Esophagus (tissue), 2 donors: ENCODE data around the gene FOXK1. TPM values are rescaled to one million over a fixed set of nuclear protein-coding genes. Genes with fewer than 3 reads are reported as not detected.

Experiments
- H3K27ac ChIP-seq, 2 donors: one replicate each; pipeline ENCODE4 v1.5.1; 2013; ENCODE audit warnings: low read depth in 2 of 2, mild to moderate bottlenecking in 2 of 2, inconsistent platforms in 1 of 2, low read length in 1 of 2, moderate library complexity in 1 of 2
- H3K27me3 ChIP-seq, 2 donors: one replicate each; pipeline ENCODE4 v1.6.1; 2013; ENCODE audit warnings: low read length in 2 of 2, control low read depth in 1 of 2, mild to moderate bottlenecking in 1 of 2; ENCODE audit not compliant: insufficient read depth in 2 of 2, control insufficient read depth in 1 of 2
- H3K36me3 ChIP-seq, 2 donors: one replicate each; pipeline ENCODE4 v1.6.1; 2013; ENCODE audit warnings: low read length in 1 of 2; ENCODE audit not compliant: control insufficient read depth in 2 of 2, insufficient read depth in 2 of 2
- H3K4me1 ChIP-seq, 2 donors: one replicate each; pipeline ENCODE4 v1.6.1; 2013; ENCODE audit warnings: low read length in 1 of 2; ENCODE audit not compliant: control insufficient read depth in 2 of 2, insufficient read depth in 2 of 2
- H3K4me3 ChIP-seq, 2 donors: one replicate each; pipeline ENCODE4 v1.5.1; 2013; ENCODE audit warnings: low read length in 2 of 2, mild to moderate bottlenecking in 2 of 2, low read depth in 1 of 2, moderate library complexity in 1 of 2
- H3K9me3 ChIP-seq, 2 donors: one replicate each; pipeline ENCODE4 v1.6.1; 2013; ENCODE audit warnings: mild to moderate bottlenecking in 2 of 2, low read depth in 1 of 2, low read length in 1 of 2, moderate library complexity in 1 of 2; ENCODE audit not compliant: control insufficient read depth in 2 of 2, insufficient read depth in 1 of 2
- whole genome bisulfite sequencing, 2 donors: extraction: QIAGEN DNeasy Blood & Tissue Kit; methylation state at CpG; one replicate each; pipeline ENCODE4 v1.1.7; 2013; 5-methylcytosine and 5-hydroxymethylcytosine counted together
- polyA plus RNA-seq, 2 donors: library from polyadenylated mRNA; stranded (reverse); fragments of 200-250 nt; gene quantifications; one replicate each; pipeline ENCODE4 v1.2.3, GENCODE V29; 2013
- donor health status: healthy with polysubstance abuse.
- donor health status: Bipolar disorder and iron deficiency.

The FOXK1 gene
- polyA plus RNA-seq, 2 donors: 3.9 to 7.1 TPM

DNA sequence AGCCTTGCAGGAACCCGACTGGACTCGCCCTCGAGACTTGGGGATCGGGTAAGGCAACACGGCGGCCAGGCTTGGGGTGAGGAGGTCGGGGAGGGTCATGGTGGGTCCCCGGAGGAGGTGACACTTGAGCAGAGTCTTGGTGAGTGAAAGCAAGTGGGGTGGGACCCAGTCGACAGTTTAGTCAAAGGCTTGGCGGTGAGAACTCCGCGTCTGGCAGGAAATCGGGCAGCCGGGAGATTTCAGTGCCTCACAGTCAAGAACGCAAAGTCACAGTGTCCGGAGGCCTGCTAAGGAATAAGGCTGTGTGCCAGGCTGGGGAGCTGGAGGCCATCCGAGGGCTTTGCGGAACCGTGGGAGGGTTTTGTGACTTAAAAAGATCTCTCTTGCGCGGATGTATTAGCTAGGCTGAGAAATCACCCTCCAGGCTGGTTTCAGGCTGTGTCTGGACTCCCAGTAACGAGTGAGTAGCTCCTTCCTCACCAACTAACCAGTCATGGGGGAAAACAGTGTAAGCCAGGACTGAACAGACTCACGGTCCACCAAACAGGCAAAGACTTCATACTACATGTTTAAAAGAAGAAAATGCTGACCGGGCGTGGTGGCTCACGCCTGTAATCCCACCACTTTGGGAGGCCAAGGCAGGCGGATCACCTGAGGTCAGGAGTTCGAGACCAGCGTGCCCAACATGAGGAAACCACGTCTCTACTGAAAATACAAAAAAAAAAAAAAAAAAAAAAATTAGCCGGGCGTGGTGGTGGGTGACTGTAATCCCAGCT is 93.9 kb downstream of the FOXK1 start:
- Histone ChIP-seq H3K9me3 (no peaks in the 10 kb centered on the region), H3K4me1 (peaks cover 0 to 2% of the 10 kb centered on the region in 2 donors), H3K36me3 (peaks cover 0 to 5% of the 10 kb centered on the region in 2 donors), H3K27me3 (no peaks in the 10 kb centered on the region), H3K27ac (peak overlapping the region; percentile 89 to 99), H3K4me3 (peak overlapping the region; percentile 75 to 94)
- 16 to 18% methylated on average over 31 to 32 of the region's 32 CpGs for WGBS, 2 donors

DNA sequence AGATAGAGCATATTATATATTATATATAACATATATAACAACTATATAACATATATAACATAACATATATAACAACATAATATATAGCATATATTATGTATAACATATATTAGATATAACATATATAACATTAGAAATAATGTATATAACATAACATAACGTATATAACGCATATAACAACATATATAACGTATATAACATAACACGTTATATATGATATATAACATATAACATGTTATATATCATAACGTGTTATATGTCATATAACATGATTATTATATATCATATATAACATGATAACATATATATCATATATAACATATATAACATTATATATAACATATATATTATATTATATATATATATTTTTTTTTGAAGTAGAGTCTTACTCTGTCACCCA is 97.0 kb downstream of the FOXK1 start:
- Histone ChIP-seq H3K27me3 (no peaks in the 10 kb centered on the region), H3K4me3 (no peak overlapping the region), H3K4me1 (peaks cover 2 to 3% of the 10 kb centered on the region in 2 donors), H3K36me3 (peaks cover 13 to 34% of the 10 kb centered on the region in 2 donors), H3K27ac (no peak overlapping the region), H3K9me3 (no peaks in the 10 kb centered on the region)
- WGBS, 2 donors: 92 to 96% methylated on average over 5 of the region's 5 CpGs

DNA sequence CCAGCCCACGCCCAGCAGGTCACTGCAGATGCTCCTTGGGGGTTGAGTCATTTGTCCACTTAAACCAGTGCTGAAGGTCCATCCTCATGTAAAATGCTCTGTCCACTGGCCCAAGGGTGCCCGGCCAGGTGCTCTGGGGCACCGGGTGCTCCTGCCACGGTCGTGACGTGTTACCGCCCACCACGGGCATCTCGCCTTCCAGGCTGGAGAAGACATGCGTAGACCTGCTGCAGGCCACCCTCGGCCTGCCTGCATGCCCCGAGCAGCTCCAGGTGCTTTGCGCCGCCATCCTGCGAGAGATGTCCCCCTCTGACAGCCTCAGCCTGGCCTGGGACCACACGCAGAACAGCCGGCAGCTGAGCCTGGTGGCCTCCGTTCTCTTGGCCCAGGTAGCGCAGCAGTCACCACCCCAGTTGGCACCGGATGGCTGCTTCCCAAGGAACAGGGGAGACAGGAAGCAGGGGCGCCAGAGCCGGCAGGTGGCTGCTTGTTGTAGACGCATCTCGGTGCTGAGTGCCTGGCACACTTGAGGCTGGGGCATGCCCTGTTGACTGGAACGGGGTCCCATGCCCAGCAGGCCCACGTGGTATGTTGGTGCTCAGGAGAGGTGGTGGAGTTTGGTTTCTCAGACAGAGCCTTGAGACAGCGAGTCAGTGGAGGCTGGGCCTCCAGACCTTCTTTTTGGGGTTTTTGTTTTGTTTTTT is 99.4 kb downstream of the FOXK1 start:
- no peaks in the 10 kb centered on the region for H3K27me3 ChIP-seq
- H3K9me3 ChIP-seq: peaks cover 0 to 3% of the 10 kb centered on the region in 2 donors
- peaks cover 13 to 55% of the 10 kb centered on the region in 2 donors for H3K36me3 ChIP-seq
- H3K27ac ChIP-seq: no peak overlapping the region
- WGBS, 2 donors: 86 to 90% methylated on average over 27 of the region's 27 CpGs
- no peak overlapping the region for H3K4me3 ChIP-seq
- H3K4me1 ChIP-seq: peaks cover 2 to 3% of the 10 kb centered on the region in 2 donors

DNA sequence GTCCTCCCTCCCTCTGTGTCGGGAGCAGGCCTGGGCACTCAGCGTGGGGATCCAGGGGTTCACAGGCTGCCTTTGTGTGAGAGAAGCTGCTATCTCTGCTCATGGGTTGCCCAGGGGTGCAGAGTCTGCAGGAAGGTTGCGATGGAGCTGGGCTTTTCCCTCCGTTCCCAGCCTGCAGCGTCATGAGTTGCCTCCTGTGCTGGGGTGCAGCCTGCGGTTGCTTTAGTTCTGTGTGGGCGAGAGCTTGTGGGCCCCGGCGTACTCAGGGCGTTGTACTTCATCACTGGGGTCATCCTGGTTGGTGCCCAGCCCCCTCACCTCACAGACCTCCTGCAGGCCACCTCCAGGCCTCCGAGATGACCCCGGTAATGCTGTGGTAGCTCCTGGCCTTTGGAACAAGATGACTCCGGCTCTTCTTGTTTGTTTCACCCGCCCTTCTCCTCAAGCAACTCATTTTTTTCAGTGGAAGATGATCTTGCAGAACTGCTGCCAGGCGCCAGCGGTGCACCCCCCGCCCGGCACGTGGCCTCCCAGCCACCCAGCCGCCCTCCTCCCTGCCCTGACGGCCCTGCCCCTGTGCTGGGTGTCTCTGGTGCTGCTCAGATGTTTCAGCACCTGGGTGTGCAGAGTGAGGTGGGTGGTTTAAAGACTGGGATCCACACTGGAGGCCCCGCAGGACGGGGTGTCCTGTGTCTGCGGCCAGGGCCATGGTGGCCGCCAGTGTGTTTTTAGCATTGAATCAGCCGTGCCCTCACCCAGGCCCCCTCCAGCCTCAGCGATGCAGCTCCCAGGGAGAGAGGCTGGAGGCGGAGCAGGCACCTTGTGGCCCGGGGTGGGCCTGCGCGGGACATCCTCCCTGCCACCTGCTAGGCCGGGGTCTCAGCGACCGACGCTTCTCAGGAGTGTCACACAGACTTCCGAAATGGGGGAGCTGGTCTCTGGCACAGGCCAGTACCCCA is 100.5 kb downstream of the FOXK1 start:
- Histone ChIP-seq H3K27ac (no peak overlapping the region), H3K4me1 (peaks cover 2 to 3% of the 10 kb centered on the region in 2 donors), H3K27me3 (no peaks in the 10 kb centered on the region), H3K36me3 (peaks cover 13 to 64% of the 10 kb centered on the region in 2 donors), H3K4me3 (no peak overlapping the region), H3K9me3 (peaks cover 0 to 3% of the 10 kb centered on the region in 2 donors)
- 92 to 94% methylated on average over 36 of the region's 36 CpGs for WGBS, 2 donors

DNA sequence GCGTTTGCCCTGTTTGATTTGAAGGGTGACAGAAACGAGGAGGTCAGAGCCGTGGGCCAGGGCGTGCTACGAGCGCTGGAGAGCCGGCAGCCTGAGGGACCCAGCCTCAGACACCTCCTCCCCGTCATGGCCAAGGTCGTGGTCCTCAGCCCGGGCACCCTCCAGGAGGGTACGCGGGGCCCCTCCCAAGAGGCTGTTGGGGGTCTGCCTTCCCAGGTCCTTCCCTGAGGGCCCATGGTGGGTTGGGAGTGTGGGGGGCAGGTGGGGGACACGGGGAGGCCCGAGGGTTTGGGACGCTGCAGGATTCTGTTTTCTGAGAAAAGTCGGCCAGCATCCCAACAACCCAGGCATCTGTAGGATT is 101.2 kb downstream of the FOXK1 start:
- peaks cover 13 to 68% of the 10 kb centered on the region in 2 donors for H3K36me3 ChIP-seq
- no peak overlapping the region for H3K27ac ChIP-seq
- WGBS, 2 donors: 90% methylated on average over 16 of the region's 16 CpGs
- peaks cover 0 to 3% of the 10 kb centered on the region in 2 donors for H3K9me3 ChIP-seq
- H3K27me3 ChIP-seq: no peaks in the 10 kb centered on the region
- H3K4me3 ChIP-seq: no peak overlapping the region
- H3K4me1 ChIP-seq: peaks cover under 1 to 3% of the 10 kb centered on the region in 2 donors

DNA sequence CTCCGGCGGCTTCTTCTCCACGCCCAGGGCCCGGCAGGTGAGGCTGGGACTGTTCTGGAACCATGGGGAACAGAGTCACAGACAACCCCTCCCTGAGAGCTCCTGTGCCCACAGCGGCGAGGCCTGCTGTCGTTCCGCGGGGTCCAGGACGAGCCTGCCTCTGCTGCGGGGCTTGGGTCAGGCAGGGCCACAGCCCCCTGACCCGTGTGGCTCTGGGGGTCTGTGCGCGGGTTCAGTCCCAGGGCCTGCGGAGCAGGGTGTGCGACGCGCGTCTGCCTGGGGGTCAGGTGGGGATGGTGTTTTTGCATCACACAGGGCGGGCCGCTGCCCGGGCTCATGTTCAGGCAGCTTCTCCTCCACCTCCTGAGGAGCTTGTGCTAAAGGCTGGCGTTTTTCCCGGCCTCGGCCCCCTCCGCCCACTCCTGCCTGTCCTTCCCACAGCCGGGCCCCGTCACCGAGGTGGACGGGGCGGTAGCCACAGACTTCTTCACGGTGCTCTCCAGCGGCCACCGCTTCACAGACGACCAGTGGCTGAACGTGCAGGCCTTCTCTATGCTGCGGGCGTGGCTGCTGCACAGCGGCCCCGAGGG is 101.8 kb downstream of the FOXK1 start:
- H3K4me3 ChIP-seq: no peak overlapping the region
- H3K36me3 ChIP-seq: peaks cover 13 to 74% of the 10 kb centered on the region in 2 donors
- peaks cover 0 to 3% of the 10 kb centered on the region in 2 donors for H3K4me1 ChIP-seq
- H3K9me3 ChIP-seq: peaks cover 0 to 3% of the 10 kb centered on the region in 2 donors
- 87 to 90% methylated on average over 40 of the region's 40 CpGs for WGBS, 2 donors
- H3K27me3 ChIP-seq: no peaks in the 10 kb centered on the region
- H3K27ac ChIP-seq: no peak overlapping the region

DNA sequence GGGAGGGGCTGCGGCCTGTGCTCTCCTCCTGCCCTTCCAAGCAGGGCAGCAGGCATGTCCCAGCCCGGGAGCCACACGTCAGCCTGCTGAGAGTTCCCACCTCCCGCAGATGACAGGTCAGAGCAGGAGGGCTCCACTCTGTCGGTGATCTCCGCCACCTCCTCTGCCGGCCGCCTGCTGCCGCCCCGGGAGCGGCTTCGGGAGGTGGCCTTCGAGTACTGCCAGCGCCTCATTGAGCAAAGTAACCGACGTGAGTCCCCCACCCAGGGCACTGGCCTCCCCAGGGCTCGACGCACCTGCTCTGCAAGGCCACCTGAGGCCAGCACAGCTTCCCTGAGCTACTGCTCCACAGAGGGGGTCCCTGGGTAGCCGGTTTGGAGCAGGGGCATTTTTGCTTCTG is 102.7 kb downstream of the FOXK1 start:
- Histone ChIP-seq H3K9me3 (peaks cover 0 to 3% of the 10 kb centered on the region in 2 donors), H3K27ac (no peak overlapping the region), H3K27me3 (no peaks in the 10 kb centered on the region), H3K4me3 (no peak overlapping the region), H3K4me1 (peaks cover 0 to 3% of the 10 kb centered on the region in 2 donors), H3K36me3 (peaks cover 13 to 81% of the 10 kb centered on the region in 2 donors)
- 90 to 94% methylated on average over 19 of the region's 19 CpGs for WGBS, 2 donors

DNA sequence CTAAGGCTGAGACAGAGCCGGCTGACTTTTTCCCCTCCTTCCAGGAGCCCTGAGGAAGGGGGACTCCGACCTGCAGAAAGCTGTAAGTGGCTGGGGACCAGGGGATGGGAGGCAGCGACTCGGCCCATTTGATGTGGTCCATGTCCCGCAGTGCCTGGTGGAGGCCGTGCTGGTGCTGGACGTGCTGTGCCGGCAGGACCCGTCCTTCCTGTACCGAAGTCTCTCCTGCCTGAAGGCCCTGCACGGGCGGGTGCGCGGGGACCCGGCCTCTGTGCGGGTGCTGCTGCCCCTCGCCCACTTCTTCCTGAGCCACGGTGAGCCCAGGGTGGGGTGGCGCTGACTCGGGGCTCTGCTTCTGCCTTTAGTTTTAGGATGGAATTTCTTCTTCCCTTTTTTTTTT is 103.3 kb downstream of the FOXK1 start:
- Histone ChIP-seq H3K4me1 (peaks cover 0 to 3% of the 10 kb centered on the region in 2 donors), H3K27me3 (no peaks in the 10 kb centered on the region), H3K4me3 (no peak overlapping the region), H3K27ac (no peak overlapping the region), H3K9me3 (peaks cover 0 to 3% of the 10 kb centered on the region in 2 donors), H3K36me3 (peaks cover 15 to 84% of the 10 kb centered on the region in 2 donors)
- 92 to 94% methylated on average over 18 to 20 of the region's 20 CpGs for WGBS, 2 donors

DNA sequence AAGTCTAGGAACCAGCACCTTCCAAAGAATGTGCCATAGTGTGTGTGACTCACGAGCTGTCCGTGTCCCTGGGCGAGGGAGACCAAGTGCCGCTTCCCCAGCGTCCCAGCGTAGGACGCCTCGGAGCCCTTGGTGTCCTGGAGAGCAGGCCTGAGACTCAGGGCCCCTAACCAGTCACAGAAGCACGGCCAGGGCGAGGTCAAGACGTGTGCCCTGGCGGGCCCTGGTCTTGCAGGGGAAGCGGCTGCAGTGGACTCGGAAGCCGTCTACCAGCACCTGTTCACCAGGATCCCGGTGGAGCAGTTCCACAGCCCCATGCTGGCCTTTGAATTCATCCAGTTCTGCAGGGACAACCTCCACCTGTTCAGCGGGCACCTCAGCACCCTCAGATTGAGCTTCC is 103.9 kb downstream of the FOXK1 start:
- 95 to 96% methylated on average over 17 of the region's 17 CpGs for WGBS, 2 donors
- H3K27me3 ChIP-seq: no peaks in the 10 kb centered on the region

More for the DNA sequence above, 103.9 kb downstream of the FOXK1 start:
- Histone ChIP-seq H3K27ac (no peak overlapping the region), H3K4me3 (no peak overlapping the region), H3K4me1 (peaks cover 0 to 3% of the 10 kb centered on the region in 2 donors), H3K9me3 (peaks cover 0 to 3% of the 10 kb centered on the region in 2 donors), H3K36me3 (peaks cover 16 to 88% of the 10 kb centered on the region in 2 donors)
